ENCODE data around the gene VDR.

GRCh38 chr12:47816403-47817271 lies 88.2 kb downstream of the VDR start:
- TF ChIP-seq, protein P1, sequence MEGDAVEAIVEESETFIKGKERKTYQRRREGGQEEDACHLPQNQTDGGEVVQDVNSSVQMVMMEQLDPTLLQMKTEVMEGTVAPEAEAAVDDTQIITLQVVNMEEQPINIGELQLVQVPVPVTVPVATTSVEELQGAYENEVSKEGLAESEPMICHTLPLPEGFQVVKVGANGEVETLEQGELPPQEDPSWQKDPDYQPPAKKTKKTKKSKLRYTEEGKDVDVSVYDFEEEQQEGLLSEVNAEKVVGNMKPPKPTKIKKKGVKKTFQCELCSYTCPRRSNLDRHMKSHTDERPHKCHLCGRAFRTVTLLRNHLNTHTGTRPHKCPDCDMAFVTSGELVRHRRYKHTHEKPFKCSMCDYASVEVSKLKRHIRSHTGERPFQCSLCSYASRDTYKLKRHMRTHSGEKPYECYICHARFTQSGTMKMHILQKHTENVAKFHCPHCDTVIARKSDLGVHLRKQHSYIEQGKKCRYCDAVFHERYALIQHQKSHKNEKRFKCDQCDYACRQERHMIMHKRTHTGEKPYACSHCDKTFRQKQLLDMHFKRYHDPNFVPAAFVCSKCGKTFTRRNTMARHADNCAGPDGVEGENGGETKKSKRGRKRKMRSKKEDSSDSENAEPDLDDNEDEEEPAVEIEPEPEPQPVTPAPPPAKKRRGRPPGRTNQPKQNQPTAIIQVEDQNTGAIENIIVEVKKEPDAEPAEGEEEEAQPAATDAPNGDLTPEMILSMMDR (IDR thresholded peaks at IDR 0.05; ENCODE audit: borderline replicate concordance, extremely low read depth, low read length, poor library complexity, severe bottlenecking) = no peak
- no peak for TF ChIP-seq EZH2 (IDR thresholded peaks at IDR 0.05; ENCODE audit: borderline replicate concordance, low read depth, low read length, severe bottlenecking)

Measured in DND-41 (cell line).